ENCODE measurements around the gene CYP21A2. TPM values are rescaled to one million over a fixed set of nuclear protein-coding genes. Genes with fewer than 3 reads are reported as not detected.

Gene CYP21A2
- total RNA-seq, 2 experiments from 2014 or later: 0.15 TPM; not detected in 1

DNA sequence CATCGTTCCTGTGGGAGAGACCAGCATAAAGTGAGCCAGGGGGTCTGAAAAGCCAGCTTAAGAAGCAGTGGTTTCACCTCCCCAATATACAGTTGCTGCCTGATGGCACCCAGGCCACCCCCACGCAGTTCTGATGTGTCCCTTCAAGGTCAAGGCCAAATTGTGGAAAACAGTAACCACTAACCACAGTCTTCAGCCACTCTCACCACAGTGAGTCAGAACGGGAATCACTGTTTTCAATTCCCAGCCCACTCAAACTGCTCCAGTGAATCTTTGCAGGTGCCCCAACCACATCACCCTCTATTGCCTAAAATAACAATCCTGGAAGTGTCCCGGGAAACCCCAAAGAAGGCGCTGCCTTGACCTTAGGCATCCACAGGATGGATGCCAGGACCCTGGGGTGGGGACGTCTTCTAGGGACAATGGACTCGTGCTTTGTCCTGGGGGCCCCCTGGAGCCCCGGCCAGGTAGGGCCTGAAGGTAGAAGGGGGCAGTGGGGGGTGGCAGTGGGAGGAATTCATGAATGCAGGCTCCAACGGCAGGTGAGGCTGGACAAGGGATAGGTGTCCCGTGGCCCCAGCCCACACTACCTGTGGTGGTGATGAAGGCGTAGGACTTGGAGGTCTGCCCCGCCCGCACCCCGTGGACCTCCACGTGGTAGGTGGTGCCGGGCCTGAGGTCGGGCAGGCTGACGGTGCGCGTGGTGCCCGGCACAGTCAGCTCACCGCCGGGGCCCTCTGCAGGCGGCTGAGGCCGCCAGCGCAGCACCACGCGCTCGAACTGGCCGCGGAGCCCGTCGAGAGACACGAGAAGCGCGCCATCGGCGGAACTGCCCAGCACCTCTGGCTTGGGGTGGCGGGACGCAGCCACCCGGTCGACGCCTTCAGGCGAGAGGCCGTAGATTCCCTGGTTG, 48.7 kb downstream of the CYP21A2 start:
- H3K4me3 Mint-ChIP-seq: no peak overlapping the region
- H3K27me3 Mint-ChIP-seq: peaks cover 68% of the 10 kb centered on the region
- DNase-seq (peak; percentile 52), ATAC-seq (peak; percentile 24)
- no peaks in the 10 kb centered on the region for H3K9me3 Mint-ChIP-seq (ENCODE audit: low read depth)
- H3K27ac Mint-ChIP-seq: no peak overlapping the region
- CTCF ChIA-PET: no interaction called here
- H3K36me3 Mint-ChIP-seq: no peaks in the 10 kb centered on the region
- peaks cover 13% of the 10 kb centered on the region for H3K4me1 Mint-ChIP-seq

DNA sequence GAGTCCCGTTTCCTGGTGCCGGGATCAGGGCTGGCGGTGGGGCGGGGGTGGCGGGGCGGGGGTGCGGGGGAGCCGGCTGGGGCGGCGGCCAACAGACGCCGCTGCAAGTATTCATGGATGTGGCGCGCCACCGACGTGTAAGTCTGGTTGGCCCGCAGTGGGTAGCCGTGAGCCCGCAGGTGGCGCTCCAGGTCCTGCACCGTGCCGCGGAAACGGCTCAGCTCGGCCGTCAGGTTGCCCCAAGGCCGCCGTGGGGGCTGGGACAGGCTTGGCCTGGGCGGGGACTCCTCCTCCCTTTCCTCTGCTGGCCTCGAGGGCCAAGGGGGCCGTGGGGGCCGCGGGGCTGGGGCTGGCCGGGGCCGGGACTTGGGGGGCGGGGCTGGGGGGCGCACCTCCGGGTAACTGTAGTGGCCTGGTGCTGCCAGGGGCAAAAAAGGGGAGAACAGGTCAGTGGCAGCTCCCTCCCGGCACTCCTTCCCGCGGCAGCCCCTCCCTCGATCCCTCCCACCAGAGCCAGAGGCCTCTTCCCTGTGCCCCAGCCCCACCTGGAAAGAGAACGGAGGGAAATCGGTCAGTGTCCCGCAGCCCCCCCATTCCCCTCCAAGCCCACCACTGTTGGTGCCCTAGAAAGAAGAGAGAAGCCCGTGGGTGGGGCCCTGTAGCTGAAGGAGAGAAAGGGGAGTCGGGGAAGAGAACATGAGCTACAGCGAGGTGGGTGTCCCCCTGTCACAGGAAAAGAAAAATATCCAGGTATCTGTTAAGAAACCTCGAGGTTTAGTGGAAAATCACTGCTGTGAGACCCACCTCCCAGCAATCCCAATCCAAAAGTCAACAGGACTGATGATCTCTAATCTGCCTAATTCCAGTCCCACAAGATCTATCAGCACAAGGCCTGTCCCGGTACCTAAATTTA, 49.6 kb downstream of the CYP21A2 start:
- Mint-ChIP-seq H3K27me3 (peaks cover 75% of the 10 kb centered on the region), H3K27ac (no peak overlapping the region), H3K4me3 (no peak overlapping the region), H3K36me3 (no peaks in the 10 kb centered on the region), H3K4me1 (peaks cover 13% of the 10 kb centered on the region), H3K9me3 (ENCODE audit: low read depth) (no peaks in the 10 kb centered on the region)
- CTCF ChIA-PET: interaction anchor here (0.7 to 1.0 kb wide), 2 partner anchors 31 to 107 kb away, joined by 3 read pairs; no protein-coding TSS in a partner anchor
- DNase-seq (peak; percentile 81), ATAC-seq (peak; percentile 90)

DNA sequence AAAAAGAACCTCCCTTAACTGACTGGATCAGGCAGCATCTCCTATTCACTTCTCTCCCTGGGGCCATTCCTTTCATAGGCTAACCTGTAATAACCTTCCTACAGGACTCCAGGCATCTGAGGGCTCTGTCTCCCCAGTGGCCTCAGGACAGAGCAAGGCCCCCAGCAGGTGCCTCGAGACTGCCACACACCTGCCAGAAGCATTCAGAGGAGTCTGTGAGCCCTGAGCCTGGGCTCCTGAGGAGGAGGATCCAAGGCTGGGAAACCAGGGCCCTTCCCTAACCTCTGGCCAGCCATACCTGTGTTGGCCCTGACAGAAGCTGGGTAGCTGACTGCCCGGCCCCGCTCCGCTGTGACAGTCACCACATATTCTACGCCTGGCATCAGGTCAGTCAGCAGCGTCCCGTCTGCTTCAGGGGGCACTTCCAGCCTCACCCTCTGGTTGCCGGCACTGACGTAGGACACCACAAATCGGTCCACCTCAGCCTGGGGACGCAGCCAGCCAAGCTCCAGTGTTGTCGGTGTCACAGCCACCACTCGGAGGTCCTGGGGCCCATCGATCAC, 50.4 kb downstream of the CYP21A2 start:
- Mint-ChIP-seq H3K4me3 (no peak overlapping the region), H3K27me3 (peaks cover 74% of the 10 kb centered on the region)

DNA sequence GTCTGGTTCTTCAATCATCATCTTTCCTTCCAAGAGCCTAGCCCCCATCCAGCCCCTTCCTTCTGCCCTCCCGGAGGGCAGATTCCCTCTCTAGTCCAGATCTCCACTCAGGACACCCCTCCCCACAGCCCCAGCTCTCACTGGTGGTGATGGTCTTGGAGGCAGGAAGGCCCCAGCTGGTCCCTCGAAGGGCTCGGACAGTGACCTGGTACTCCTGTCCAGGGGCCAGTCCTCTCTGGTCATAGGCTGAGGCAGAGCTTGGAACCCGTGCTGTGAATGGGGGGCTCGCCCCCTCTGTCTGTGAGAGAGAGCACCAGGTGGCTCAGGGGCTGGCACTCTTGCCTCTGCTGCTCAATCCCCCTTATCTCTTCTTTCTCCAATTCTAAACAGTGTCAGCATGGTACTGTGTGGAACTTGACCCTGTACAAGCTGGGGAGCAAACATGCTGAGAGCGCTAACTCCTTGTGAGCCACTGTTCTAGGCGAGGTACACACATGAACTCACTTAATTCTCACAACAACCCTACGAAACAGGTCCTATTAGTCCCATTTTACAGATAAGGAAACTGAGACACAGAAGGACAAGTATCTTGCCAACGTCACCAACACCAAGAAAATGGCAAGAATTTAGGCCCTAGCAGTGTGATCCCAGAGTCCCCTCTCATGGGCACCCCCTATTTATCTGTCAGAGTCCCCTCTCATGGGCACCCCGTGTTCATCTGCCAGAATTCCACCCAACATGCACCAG, 51.0 kb downstream of the CYP21A2 start:
- no peak for DNase-seq
- no peaks in the 10 kb centered on the region for H3K36me3 Mint-ChIP-seq
- ATAC-seq: no peak
- H3K9me3 Mint-ChIP-seq (ENCODE audit: low read depth): no peaks in the 10 kb centered on the region
- H3K27ac Mint-ChIP-seq: no peak overlapping the region
- peaks cover 13% of the 10 kb centered on the region for H3K4me1 Mint-ChIP-seq
- no peak overlapping the region for H3K4me3 Mint-ChIP-seq
- H3K27me3 Mint-ChIP-seq: peaks cover 76% of the 10 kb centered on the region
- CTCF ChIA-PET: interaction anchor here (1.3 kb wide), 1 partner anchor 613 kb away, joined by 3 read pairs; no protein-coding TSS in a partner anchor

More for the DNA sequence above, 50.4 kb downstream of the CYP21A2 start:
- H3K27ac Mint-ChIP-seq: no peak overlapping the region
- CTCF ChIA-PET: interaction anchor here (0.7 to 1.0 kb wide), 2 partner anchors 30 to 107 kb away, joined by 3 read pairs; no protein-coding TSS in a partner anchor
- no peaks in the 10 kb centered on the region for H3K9me3 Mint-ChIP-seq (ENCODE audit: low read depth)
- no peaks in the 10 kb centered on the region for H3K36me3 Mint-ChIP-seq
- DNase-seq: no peak
- peaks cover 13% of the 10 kb centered on the region for H3K4me1 Mint-ChIP-seq
- ATAC-seq: no peak

Other genes with a start within 250 kb of the CYP21A2 start
- 100 to 1,000 TPM; 107 to 140 TPM for gene VARS1, start 242.7 kb upstream of the CYP21A2 start, total RNA-seq
- 100 to 1,000 TPM; 124 to 129 TPM for gene LSM2, start 231.4 kb upstream of the CYP21A2 start, total RNA-seq
- 1 to 10 TPM; 2.9 to 3.1 TPM for gene HSPA1L, start 223.1 kb upstream of the CYP21A2 start, total RNA-seq
- gene HSPA1A, start 222.9 kb upstream of the CYP21A2 start, total RNA-seq: 100 to 1,000 TPM; 124 to 137 TPM
- gene HSPA1B, start 210.7 kb upstream of the CYP21A2 start, total RNA-seq: 10 to 100 TPM; 64.6 to 71.6 TPM
- gene NEU1, start 175.6 kb upstream of the CYP21A2 start, total RNA-seq: 10 to 100 TPM; 13.0 to 21.5 TPM
- not detected for gene SLC44A4, start 159.4 kb upstream of the CYP21A2 start, total RNA-seq
- 10 to 100 TPM; 78.7 to 79.0 TPM for gene EHMT2, start 140.7 kb upstream of the CYP21A2 start, total RNA-seq
- 1 to 10 TPM; 1.5 to 3.3 TPM for gene ZBTB12, start 136.3 kb upstream of the CYP21A2 start, total RNA-seq
- gene C2, start 110.7 kb upstream of the CYP21A2 start, total RNA-seq: under 1 TPM; 0.61 to 0.80 TPM
- under 1 TPM in 1 of 2 experiments, not detected in 1; 0.12 TPM for gene CFB, start 92.3 kb upstream of the CYP21A2 start, total RNA-seq
- gene NELFE, start 79.4 kb upstream of the CYP21A2 start, total RNA-seq: 10 to 100 TPM; 75.7 to 79.7 TPM
- 10 to 100 TPM; 88.2 to 93.2 TPM for gene SKIC2, start 79.2 kb upstream of the CYP21A2 start, total RNA-seq
- 10 to 100 TPM; 17.4 to 18.7 TPM for gene DXO, start 66.3 kb upstream of the CYP21A2 start, total RNA-seq
- 1 to 10 TPM; 2.3 to 3.4 TPM for gene C4A, start 56.4 kb upstream of the CYP21A2 start, total RNA-seq
- 1 to 10 TPM; 3.5 to 5.5 TPM for gene C4B, start 23.6 kb upstream of the CYP21A2 start, total RNA-seq
- 1 to 10 TPM; 3.1 to 5.5 TPM for gene TNXB, start 70.9 kb downstream of the CYP21A2 start, total RNA-seq
- gene ATF6B, start 89.8 kb downstream of the CYP21A2 start, total RNA-seq: 100 to 1,000 TPM; 119 to 135 TPM
- gene FKBPL, start 91.9 kb downstream of the CYP21A2 start, total RNA-seq: 1 to 10 TPM; 7.4 to 7.9 TPM
- under 1 TPM; 0.23 to 0.28 TPM for gene PRRT1, start 113.5 kb downstream of the CYP21A2 start, total RNA-seq
- gene PPT2, start 115.7 kb downstream of the CYP21A2 start, total RNA-seq: 10 to 100 TPM; 13.9 to 21.9 TPM
- gene EGFL8, start 126.2 kb downstream of the CYP21A2 start, total RNA-seq: 10 to 100 TPM; 11.4 to 13.1 TPM
- gene AGPAT1, start 137.7 kb downstream of the CYP21A2 start, total RNA-seq: 10 to 100 TPM; 37.5 to 38.6 TPM
- 10 to 100 TPM; 41.0 to 51.9 TPM for gene RNF5, start 140.0 kb downstream of the CYP21A2 start, total RNA-seq
- gene AGER, start 145.8 kb downstream of the CYP21A2 start, total RNA-seq: 10 to 100 TPM; 20.7 to 22.0 TPM
- gene PBX2, start 151.8 kb downstream of the CYP21A2 start, total RNA-seq: 10 to 100 TPM; 60.0 to 61.6 TPM
- 100 to 1,000 TPM; 171 to 196 TPM for gene GPSM3, start 154.2 kb downstream of the CYP21A2 start, total RNA-seq
- under 1 TPM; 0.61 to 0.88 TPM for gene NOTCH4, start 185.7 kb downstream of the CYP21A2 start, total RNA-seq